22Rv1 (cell line): Measurements from ENCODE around the gene DAW1.

Source experiments
- CTCF ChIP-seq: fragments of 450-650 bp; IDR thresholded peaks from 2 replicates; pipeline ENCODE4 v1.5.1; 2017; ENCODE audit warnings: mild to moderate bottlenecking
- ZFX ChIP-seq: fragments of 450-650 bp; IDR thresholded peaks from 2 replicates; pipeline ENCODE4 v1.6.1; 2017; ENCODE audit warnings: antibody characterized with exemption, borderline replicate concordance

- no peak for TF ChIP-seq CTCF
- TF ChIP-seq ZFX, result no peak
Observed at GRCh38 chr2:227856697-227857096, 14.7 kb upstream of the DAW1 start.
